Smooth muscle cell (in vitro differentiated cells): Measurements from ENCODE around the gene UTP3. TPM values are rescaled to one million over a fixed set of nuclear protein-coding genes. Genes with fewer than 3 reads are reported as not detected.

Experiments used
- DNase-seq: peaks from one replicate; lab custom pipeline; 2025; ENCODE audit not compliant: unreplicated experiment; lab: John Stamatoyannopoulos, UW
- H2AFZ ChIP-seq: fragments of 200-600 bp; sonication (generic); 2 replicates; pipeline ENCODE4 v1.6.0; 2016; ENCODE audit warnings: antibody characterized with exemption, low read depth, mild to moderate bottlenecking
- H3F3A ChIP-seq: fragments of 200-600 bp; sonication (generic); 2 replicates; pipeline ENCODE4 v1.6.0; 2017; ENCODE audit warnings: antibody characterized with exemption, low read depth
- H3K27ac ChIP-seq: fragments of 200-600 bp; sonication (generic); 2 replicates; pipeline ENCODE4 v1.5.1; 2016; ENCODE audit warnings: low read depth, mild to moderate bottlenecking
- H3K27me3 ChIP-seq: fragments of 200-600 bp; sonication (generic); 2 replicates; pipeline ENCODE4 v1.6.1; 2016; ENCODE audit warnings: low read depth, mild to moderate bottlenecking
- H3K36me3 ChIP-seq: fragments of 200-600 bp; sonication (generic); 2 replicates; pipeline ENCODE4 v1.5.1; 2016; ENCODE audit warnings: low read depth
- H3K4me1 ChIP-seq: fragments of 200-600 bp; sonication (generic); 2 replicates; pipeline ENCODE4 v1.5.1; 2016; ENCODE audit warnings: low read depth
- H3K4me2 ChIP-seq: fragments of 200-600 bp; sonication (generic); 2 replicates; pipeline ENCODE4 v1.6.0; 2016; ENCODE audit warnings: mild to moderate bottlenecking
- H3K4me3 ChIP-seq: fragments of 200-600 bp; sonication (generic); 2 replicates; pipeline ENCODE4 v1.5.1; 2016; ENCODE audit warnings: mild to moderate bottlenecking
- H3K79me2 ChIP-seq: fragments of 200-600 bp; sonication (generic); 2 replicates; pipeline ENCODE4 v1.6.0; 2016; ENCODE audit warnings: low read depth, mild to moderate bottlenecking
- H3K9ac ChIP-seq: fragments of 200-600 bp; sonication (generic); 2 replicates; pipeline ENCODE4 v1.6.0; 2016; ENCODE audit warnings: low read depth
- H3K9me3 ChIP-seq: fragments of 200-600 bp; sonication (generic); replicated peaks from 2 replicates; pipeline ENCODE4 v1.5.1; 2016; ENCODE audit warnings: low read depth
- H4K20me1 ChIP-seq: fragments of 200-600 bp; sonication (generic); 2 replicates; pipeline ENCODE4 v1.6.0; 2016; ENCODE audit warnings: low read depth
- WGBS: methylation state at CpG from one replicate; pipeline ENCODE4 v1.1.7; 2016; ENCODE audit warnings: low lambda C conversion rate; 5-methylcytosine and 5-hydroxymethylcytosine counted together
- polyA plus RNA-seq: library from polyadenylated mRNA; unstranded; fragments of >200 nt; fragmentation: Nextera tagmentation; extraction: Ambion mirVana; gene quantifications from 2 replicates; pipeline ENCODE4 v1.2.1, GENCODE V29; 2016
- total RNA-seq: library from RNA; depleted of rRNA; stranded (reverse); fragments of >200 nt; gene quantifications from 2 replicates; pipeline ENCODE4 v1.2.3, GENCODE V29; 2014
- TF ChIP-seq, protein P1 (sequence below): fragments of 200-600 bp; sonication (generic); IDR thresholded peaks from 2 replicates; pipeline ENCODE4 v1.5.1; 2017; ENCODE audit warnings: borderline replicate concordance, mild to moderate bottlenecking, antibody characterized with exemption; ENCODE audit not compliant: insufficient read depth, poor library complexity, severe bottlenecking

UTP3 gene
- total and polyA plus RNA-seq, 2 experiments from 2014 or later = 11.8 to 15.2 TPM

DNA sequence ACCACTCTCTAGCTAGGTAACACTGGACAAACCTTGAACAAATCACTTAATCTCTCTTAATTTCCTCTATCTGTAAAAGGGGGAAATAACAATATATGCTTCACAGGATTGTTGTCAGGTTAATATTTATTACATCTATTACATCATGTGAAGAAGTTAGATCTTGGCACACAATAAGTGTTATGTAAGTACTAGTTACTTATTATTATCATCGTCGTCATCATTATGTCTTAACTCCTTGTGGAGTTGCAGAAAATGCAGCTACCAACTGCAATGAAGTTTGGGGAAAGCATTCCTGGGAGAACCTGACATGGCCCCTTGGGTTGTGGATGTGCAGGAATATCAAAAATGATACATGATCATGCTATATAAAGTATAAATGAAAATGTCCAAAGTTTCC is 17.2 kb upstream of the UTP3 start:
- Histone ChIP-seq H3K79me2 (no peaks in the 10 kb centered on the region), H3F3A (no peaks in the 10 kb centered on the region), H2AFZ (no peak overlapping the region), H3K9ac (no peak overlapping the region), H4K20me1 (no peaks in the 10 kb centered on the region), H3K4me3 (no peak overlapping the region), H3K9me3 (no peaks in the 10 kb centered on the region), H3K4me1 (no peaks in the 10 kb centered on the region), H3K27ac (no peak overlapping the region), H3K27me3 (no peaks in the 10 kb centered on the region), H3K4me2 (no peak overlapping the region), H3K36me3 (no peaks in the 10 kb centered on the region)
- TF ChIP-seq, protein P1, sequence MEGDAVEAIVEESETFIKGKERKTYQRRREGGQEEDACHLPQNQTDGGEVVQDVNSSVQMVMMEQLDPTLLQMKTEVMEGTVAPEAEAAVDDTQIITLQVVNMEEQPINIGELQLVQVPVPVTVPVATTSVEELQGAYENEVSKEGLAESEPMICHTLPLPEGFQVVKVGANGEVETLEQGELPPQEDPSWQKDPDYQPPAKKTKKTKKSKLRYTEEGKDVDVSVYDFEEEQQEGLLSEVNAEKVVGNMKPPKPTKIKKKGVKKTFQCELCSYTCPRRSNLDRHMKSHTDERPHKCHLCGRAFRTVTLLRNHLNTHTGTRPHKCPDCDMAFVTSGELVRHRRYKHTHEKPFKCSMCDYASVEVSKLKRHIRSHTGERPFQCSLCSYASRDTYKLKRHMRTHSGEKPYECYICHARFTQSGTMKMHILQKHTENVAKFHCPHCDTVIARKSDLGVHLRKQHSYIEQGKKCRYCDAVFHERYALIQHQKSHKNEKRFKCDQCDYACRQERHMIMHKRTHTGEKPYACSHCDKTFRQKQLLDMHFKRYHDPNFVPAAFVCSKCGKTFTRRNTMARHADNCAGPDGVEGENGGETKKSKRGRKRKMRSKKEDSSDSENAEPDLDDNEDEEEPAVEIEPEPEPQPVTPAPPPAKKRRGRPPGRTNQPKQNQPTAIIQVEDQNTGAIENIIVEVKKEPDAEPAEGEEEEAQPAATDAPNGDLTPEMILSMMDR = no peak
- DNase-seq = no peak
- 95% methylated on average over 2 of the region's 2 CpGs for WGBS

DNA sequence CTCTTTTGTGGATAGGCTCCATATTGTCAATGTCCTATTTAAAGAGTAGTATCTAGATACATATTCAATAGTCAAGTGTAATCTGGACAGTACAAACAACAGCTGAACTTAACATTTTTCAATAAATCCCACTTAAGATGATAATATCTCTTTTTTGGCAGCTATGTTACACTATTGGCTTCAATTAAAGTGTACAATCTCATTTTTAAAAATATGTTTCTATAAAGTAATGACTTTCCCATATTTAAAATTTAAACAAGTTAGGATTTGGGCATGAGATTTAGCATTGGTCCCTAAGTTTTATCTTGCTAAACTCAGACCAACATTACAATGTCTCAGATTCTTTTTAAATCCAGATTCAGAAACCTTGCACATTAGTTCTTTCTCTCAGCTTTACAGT is 14.1 kb upstream of the UTP3 start:
- Histone ChIP-seq H3K27ac (no peak overlapping the region), H3K4me1 (no peaks in the 10 kb centered on the region), H3K36me3 (no peaks in the 10 kb centered on the region), H3K27me3 (no peaks in the 10 kb centered on the region), H3K4me3 (no peak overlapping the region), H3K4me2 (no peak overlapping the region), H3K9me3 (no peaks in the 10 kb centered on the region), H4K20me1 (no peaks in the 10 kb centered on the region), H3K9ac (no peak overlapping the region), H2AFZ (no peak overlapping the region), H3F3A (no peaks in the 10 kb centered on the region), H3K79me2 (no peaks in the 10 kb centered on the region)
- TF ChIP-seq, protein P1 = no peak
- no peak for DNase-seq

DNA sequence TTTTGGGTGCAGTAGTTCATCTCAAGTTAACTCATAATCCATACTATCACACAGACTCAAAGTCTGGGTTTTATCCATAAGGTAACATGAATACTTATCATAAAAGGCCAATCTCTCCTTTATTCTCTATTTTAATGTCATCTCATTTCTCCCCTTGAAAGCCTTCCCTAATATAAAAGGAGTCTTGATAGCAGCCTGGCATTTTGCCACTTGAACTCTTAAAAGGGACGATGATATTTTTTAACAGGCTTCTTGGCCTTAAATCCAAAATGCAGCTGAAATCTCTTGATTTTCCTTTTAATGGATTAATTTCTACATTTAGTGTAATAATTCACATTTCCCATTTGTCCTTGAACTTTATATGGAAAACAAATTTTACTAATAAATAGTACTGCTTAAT is 13.6 kb upstream of the UTP3 start:
- no peak overlapping the region for H2AFZ ChIP-seq
- no peak overlapping the region for H3K9ac ChIP-seq
- no peaks in the 10 kb centered on the region for H4K20me1 ChIP-seq
- WGBS = 92% methylated on average over 1 of the region's 1 CpG
- no peak overlapping the region for H3K27ac ChIP-seq
- TF ChIP-seq, protein P1 = no peak
- no peaks in the 10 kb centered on the region for H3K36me3 ChIP-seq
- DNase-seq = no peak
- no peaks in the 10 kb centered on the region for H3K4me1 ChIP-seq
- H3K27me3 ChIP-seq = no peaks in the 10 kb centered on the region
- H3F3A ChIP-seq = no peaks in the 10 kb centered on the region
- H3K4me2 ChIP-seq = no peak overlapping the region
- no peaks in the 10 kb centered on the region for H3K79me2 ChIP-seq
- H3K9me3 ChIP-seq = no peaks in the 10 kb centered on the region
- no peak overlapping the region for H3K4me3 ChIP-seq

DNA sequence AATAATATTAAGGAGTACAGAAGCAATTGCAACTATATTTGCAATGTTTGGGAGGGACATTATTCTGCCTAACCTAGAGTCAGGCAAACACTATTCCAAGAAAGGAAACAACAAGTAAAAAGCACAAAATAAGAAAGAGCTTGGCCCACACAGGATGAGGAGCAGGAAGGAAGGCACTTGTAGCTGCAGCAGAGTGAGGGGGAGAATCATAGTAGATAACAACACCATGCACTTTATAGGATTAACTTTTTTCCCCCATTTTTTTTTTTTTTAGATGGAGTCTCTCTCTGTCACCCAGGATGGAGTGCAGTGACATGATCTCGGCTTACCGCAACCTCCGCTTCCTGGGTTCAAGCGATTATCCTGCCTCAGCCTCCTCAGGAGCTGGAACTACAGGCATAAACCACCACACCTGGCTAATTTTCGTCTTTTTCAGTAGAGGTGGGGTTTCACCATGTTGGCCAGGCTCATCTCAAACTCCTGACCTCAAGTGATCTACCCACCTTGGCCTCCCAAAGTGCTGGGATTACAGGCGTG is 11.7 kb upstream of the UTP3 start:
- WGBS = 87% methylated on average over 6 of the region's 6 CpGs
- Histone ChIP-seq H3K9ac (no peak overlapping the region), H3K4me2 (no peak overlapping the region), H3K36me3 (no peaks in the 10 kb centered on the region), H3K4me1 (no peaks in the 10 kb centered on the region), H3K9me3 (no peaks in the 10 kb centered on the region), H3K79me2 (no peaks in the 10 kb centered on the region), H4K20me1 (no peaks in the 10 kb centered on the region), H3K27me3 (no peaks in the 10 kb centered on the region), H3F3A (no peaks in the 10 kb centered on the region), H2AFZ (no peak overlapping the region), H3K4me3 (no peak overlapping the region), H3K27ac (no peak overlapping the region)
- TF ChIP-seq, protein P1 = no peak
- DNase-seq = no peak
